Naive B cell (primary cell): Measurements from ENCODE around the gene SDC3. TPM values are rescaled to one million over a fixed set of nuclear protein-coding genes. Genes with fewer than 3 reads are reported as not detected.
"Not testable (repeated sequence)": the region's sequence is repeated elsewhere in the genome, so short reads cannot be mapped to it uniquely, and the experiment has no call there.

Source experiments
- ATAC-seq, 2 donors: fragments of 150-1000 bp; cut with Tn5 transposase; 2 replicates each; pipeline ENCODE4 v1.10.0; 2021; ENCODE audit warnings: low read depth in 2 of 2, mild to moderate bottlenecking in 2 of 2, moderate library complexity in 2 of 2
- DNase-seq: peaks from one replicate; pipeline ENCODE4 v3.0.0; 2022
- H3K27ac Mint-ChIP-seq, 6 donors: one replicate each; pipeline ENCODE4 v1.8.0; 2020 to 2022; ENCODE audit warnings: mild to moderate bottlenecking in 6 of 6, mixed read lengths in 6 of 6, moderate library complexity in 5 of 6, inconsistent platforms in 2 of 6
- H3K27me3 Mint-ChIP-seq, 3 donors: one replicate each; pipeline ENCODE4 v1.8.0; 2021 to 2022; ENCODE audit warnings: mixed read lengths in 3 of 3, mild to moderate bottlenecking in 1 of 3
- H3K36me3 Mint-ChIP-seq, 2 donors: one replicate each; pipeline ENCODE4 v1.8.0; 2020 to 2022; ENCODE audit warnings: mixed read lengths in 2 of 2, inconsistent platforms in 1 of 2, mild to moderate bottlenecking in 1 of 2
- H3K4me1 Mint-ChIP-seq, 3 donors: one replicate each; pipeline ENCODE4 v1.8.0; 2020 to 2022; ENCODE audit warnings: mixed read lengths in 3 of 3, inconsistent platforms in 1 of 3, mild to moderate bottlenecking in 1 of 3, moderate library complexity in 1 of 3
- H3K4me3 Mint-ChIP-seq, 8 donors: one replicate each; pipeline ENCODE4 v1.8.0; 2020 to 2022; ENCODE audit warnings: mild to moderate bottlenecking in 8 of 8, mixed read lengths in 8 of 8, moderate library complexity in 8 of 8, inconsistent platforms in 2 of 8
- H3K9me3 Mint-ChIP-seq, 7 donors: one replicate each; pipeline ENCODE4 v1.8.0; 2020 to 2022; ENCODE audit warnings: mixed read lengths in 7 of 7, mild to moderate bottlenecking in 5 of 7, inconsistent platforms in 2 of 7, moderate library complexity in 1 of 7
- polyA plus RNA-seq, 6 donors: library from polyadenylated mRNA; unstranded; fragments of 300-500 nt; fragmentation: Illumina TruSeq; gene quantifications; one replicate each; pipeline ENCODE4 v1.2.3, GENCODE V29; 2021; ENCODE audit warnings: low read depth in 6 of 6

SDC3 gene
- polyA plus RNA-seq, 6 donors from 2014 or later = 0.04 TPM; not detected in 5

DNA sequence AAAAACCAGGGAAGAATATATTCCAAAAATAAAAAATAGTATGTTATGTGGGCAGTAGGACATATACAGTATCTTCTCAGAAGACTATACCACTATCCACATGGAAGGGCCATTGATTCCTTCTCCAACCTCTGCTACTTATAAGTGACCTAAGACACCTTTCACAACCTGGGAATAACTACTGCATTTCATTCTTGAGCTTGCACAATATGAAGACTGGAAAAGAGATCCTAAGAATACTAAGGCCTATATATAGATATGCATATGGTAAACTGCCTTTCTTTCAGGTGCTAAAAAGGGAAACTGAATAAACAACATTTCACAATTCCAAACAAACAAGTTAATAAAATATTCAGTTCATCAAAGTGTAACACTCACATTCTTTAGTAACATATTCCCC lies 32.0 kb upstream of the SDC3 start:
- H3K36me3 Mint-ChIP-seq = peaks cover 21 to 32% of the 10 kb centered on the region in 2 donors
- ATAC-seq = no peak

DNA sequence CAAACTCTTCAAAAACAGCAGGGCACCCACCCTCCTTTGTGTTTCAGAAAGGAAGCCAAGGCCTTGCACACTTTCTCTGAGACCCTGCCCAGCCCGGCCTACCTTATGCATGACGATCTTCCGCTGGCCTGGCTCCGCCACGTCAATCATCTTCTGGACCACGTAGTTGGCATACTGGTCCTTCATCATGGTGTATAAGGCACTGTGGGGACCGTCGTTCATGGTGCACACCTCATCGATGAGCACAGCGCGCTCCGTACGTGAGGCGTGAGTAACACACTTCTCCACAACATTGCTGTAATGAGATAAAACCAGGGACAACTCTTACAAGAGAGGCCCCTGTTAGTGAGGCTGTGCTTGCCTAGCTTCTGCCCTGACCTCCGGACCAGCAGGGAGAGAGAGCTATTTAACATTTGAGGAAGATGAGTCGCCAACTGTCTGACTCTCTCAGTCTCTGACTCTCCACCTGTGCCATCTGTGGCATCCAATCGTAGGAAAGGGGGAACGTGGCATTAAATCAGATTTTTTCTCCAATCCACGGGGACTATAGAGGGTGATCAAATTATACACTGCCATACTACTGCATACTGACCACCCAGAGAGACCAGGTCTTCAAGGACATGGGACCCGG lies 28.1 kb upstream of the SDC3 start:
- no peak for ATAC-seq
- Mint-ChIP-seq H3K4me1 (peaks cover 6 to 14% (median 6%) of the 10 kb centered on the region in 3 donors), H3K9me3 (no peaks in the 10 kb centered on the region), H3K27ac (peak overlapping the region in 2 of 6 donors; percentile 62 to 69), H3K27me3 (no peaks in the 10 kb centered on the region), H3K4me3 (peak overlapping the region in 2 of 8 donors; percentile 11 to 32), H3K36me3 (peaks cover 20 to 31% of the 10 kb centered on the region in 2 donors)
- DNase-seq = no peak

More for the DNA sequence above, 32.0 kb upstream of the SDC3 start:
- H3K27ac Mint-ChIP-seq = no peak overlapping the region
- H3K4me1 Mint-ChIP-seq = peaks cover 0 to 3% (median 0%) of the 10 kb centered on the region in 3 donors
- no peaks in the 10 kb centered on the region for H3K9me3 Mint-ChIP-seq
- H3K27me3 Mint-ChIP-seq = no peaks in the 10 kb centered on the region
- H3K4me3 Mint-ChIP-seq = no peak overlapping the region
- no peak for DNase-seq

DNA sequence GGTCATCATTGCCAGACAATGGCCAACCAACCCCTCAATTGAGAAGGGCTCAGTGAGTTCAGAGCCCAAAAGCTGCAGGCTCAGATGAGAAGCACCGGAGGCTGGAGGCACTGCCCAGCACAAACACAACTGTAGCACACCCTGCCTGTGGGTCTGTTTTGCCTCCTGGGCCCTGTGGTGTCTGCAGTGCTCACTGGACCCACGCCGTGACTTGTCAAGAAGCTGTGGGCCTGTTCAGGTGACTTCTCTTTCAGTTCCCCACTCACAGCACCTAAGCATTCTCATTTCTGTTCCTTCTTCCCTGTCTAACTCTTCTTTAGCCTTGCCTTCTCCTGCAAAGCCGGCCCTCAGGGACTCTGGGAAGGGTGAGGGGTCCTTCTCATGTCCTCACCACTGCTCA lies 27.2 kb upstream of the SDC3 start:
- not testable (repeated sequence) for H3K9me3 Mint-ChIP-seq, DNase-seq, H3K4me3 Mint-ChIP-seq, H3K27me3 Mint-ChIP-seq, ATAC-seq
- peaks cover 20 to 37% of the 10 kb centered on the region in 2 donors for H3K36me3 Mint-ChIP-seq
- H3K27ac Mint-ChIP-seq = peak overlapping the region in 1 of 6 donors; percentile 69
- peaks cover 6 to 14% (median 6%) of the 10 kb centered on the region in 3 donors for H3K4me1 Mint-ChIP-seq

DNA sequence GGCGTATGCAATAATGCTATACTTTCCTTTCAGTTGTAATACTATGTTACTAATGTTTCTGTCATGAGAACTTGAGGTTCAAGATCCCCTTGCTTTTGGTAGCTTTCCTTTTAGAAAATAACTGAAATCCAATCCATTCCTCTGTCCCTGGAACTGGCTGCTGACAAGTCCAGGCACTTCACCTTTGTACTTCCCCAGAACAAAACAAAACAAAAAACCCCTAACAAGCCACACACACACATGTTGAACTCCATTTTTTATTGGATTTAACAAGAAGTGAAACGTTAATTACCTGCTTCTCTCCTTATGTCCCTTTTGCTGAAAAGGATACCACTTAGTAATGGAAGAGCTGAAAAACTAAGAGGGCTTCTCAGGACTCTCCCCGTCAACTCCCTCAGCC lies 26.1 kb upstream of the SDC3 start:
- H3K27me3 Mint-ChIP-seq = no peaks in the 10 kb centered on the region
- H3K27ac Mint-ChIP-seq = peak overlapping the region in 4 of 6 donors; percentile 15 to 77 (median 39)
- ATAC-seq = no peak
- H3K4me3 Mint-ChIP-seq = no peak overlapping the region
- no peak for DNase-seq
- no peaks in the 10 kb centered on the region for H3K9me3 Mint-ChIP-seq
- peaks cover 6 to 14% (median 6%) of the 10 kb centered on the region in 3 donors for H3K4me1 Mint-ChIP-seq
- peaks cover 20 to 36% of the 10 kb centered on the region in 2 donors for H3K36me3 Mint-ChIP-seq

DNA sequence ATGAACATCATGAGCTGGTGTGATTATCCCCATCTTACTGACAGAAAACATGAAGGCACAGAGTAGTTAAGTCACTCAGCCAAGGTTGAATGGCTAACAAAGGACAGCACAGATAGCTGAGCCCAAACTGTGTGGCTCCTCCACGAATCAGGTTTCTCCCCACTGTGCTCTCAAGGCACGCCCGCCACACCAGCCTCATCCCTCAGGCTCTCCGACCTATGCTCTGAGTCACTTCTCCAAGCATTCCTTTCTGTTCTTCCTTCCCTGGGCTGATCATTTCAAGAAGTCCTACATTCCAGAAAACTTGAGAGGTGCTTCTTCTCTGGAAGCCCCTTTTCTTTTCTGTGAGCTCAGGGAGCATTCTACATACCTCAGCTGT lies 25.3 kb upstream of the SDC3 start:
- no peaks in the 10 kb centered on the region for H3K27me3 Mint-ChIP-seq
- ATAC-seq (no peak), DNase-seq (no peak)
- H3K4me1 Mint-ChIP-seq = peaks cover 6 to 15% (median 6%) of the 10 kb centered on the region in 3 donors
- H3K4me3 Mint-ChIP-seq = peak overlapping the region in 1 of 8 donors; percentile 18
- no peaks in the 10 kb centered on the region for H3K9me3 Mint-ChIP-seq
- peaks cover 20 to 30% of the 10 kb centered on the region in 2 donors for H3K36me3 Mint-ChIP-seq
- peak overlapping the region in 3 of 6 donors; percentile 44 to 94 (median 84) for H3K27ac Mint-ChIP-seq

DNA sequence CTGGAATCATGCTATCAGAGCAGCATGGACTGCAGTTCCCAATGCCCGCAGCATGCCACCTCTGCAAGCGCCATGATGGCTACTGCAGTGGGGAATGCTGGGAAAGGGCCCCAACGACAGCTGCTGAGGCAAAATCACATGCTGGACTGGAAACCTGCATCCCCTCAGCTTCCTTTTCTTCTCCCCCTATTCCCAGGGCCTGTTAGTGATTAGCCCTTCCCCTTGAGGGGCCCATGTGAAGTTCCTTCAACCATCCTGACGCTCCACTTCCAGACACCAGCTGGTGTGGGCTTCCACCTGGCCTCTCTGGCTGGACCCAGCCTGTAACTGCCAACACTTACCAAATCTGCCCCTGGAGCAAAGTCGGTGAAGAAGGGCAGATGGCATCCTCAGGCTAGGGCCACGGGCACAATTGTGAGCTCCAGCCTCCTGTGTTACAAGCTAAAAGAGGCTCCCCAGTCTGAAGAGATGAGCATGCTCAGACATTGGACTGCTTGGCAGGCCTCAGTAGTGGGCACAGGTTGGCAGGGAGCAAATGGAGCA lies 22.1 kb upstream of the SDC3 start:
- peaks cover 10 to 23% of the 10 kb centered on the region in 2 donors for H3K36me3 Mint-ChIP-seq
- no peaks in the 10 kb centered on the region for H3K27me3 Mint-ChIP-seq
- H3K4me3 Mint-ChIP-seq = peak overlapping the region in 1 of 8 donors; percentile 75
- peak overlapping the region in 3 of 6 donors; percentile 39 to 75 (median 42) for H3K27ac Mint-ChIP-seq
- DNase-seq (no peak), ATAC-seq (no peak)
- peaks cover 6 to 15% (median 6%) of the 10 kb centered on the region in 3 donors for H3K4me1 Mint-ChIP-seq
- no peaks in the 10 kb centered on the region for H3K9me3 Mint-ChIP-seq

DNA sequence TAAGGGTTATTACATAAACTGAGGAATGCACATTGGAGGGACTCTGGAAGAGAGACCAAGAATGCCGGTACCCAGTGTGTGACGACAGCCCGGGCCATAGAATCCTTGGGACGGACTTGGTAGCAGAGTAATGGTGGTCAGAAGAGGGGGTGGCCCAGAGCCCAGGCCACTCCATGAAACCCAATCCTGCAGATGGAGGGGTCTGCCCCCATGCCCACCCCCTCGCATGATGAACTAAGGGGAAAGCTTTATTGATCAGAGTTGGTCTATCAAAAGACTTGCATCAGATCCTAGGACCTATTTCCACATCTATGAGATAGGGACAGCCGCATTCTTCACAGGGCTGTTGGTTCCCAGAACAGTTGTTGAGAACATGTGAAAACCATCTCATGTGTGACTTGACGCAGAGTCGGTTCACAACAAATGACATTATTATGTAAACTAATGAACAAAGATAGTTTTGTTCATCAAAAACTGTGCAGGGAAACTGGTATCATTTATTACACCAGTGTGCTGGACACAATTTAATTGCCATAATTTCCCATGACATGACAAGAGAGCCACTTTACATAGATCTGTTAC lies 21.5 kb upstream of the SDC3 start:
- no peaks in the 10 kb centered on the region for H3K27me3 Mint-ChIP-seq
- no peaks in the 10 kb centered on the region for H3K9me3 Mint-ChIP-seq
- H3K36me3 Mint-ChIP-seq = peaks cover 6 to 17% of the 10 kb centered on the region in 2 donors
- no peak for DNase-seq
- H3K27ac Mint-ChIP-seq = peak overlapping the region in 1 of 6 donors; percentile 76
- ATAC-seq = no peak
- H3K4me1 Mint-ChIP-seq = peaks cover 6 to 12% (median 6%) of the 10 kb centered on the region in 3 donors
- H3K4me3 Mint-ChIP-seq = no peak overlapping the region

DNA sequence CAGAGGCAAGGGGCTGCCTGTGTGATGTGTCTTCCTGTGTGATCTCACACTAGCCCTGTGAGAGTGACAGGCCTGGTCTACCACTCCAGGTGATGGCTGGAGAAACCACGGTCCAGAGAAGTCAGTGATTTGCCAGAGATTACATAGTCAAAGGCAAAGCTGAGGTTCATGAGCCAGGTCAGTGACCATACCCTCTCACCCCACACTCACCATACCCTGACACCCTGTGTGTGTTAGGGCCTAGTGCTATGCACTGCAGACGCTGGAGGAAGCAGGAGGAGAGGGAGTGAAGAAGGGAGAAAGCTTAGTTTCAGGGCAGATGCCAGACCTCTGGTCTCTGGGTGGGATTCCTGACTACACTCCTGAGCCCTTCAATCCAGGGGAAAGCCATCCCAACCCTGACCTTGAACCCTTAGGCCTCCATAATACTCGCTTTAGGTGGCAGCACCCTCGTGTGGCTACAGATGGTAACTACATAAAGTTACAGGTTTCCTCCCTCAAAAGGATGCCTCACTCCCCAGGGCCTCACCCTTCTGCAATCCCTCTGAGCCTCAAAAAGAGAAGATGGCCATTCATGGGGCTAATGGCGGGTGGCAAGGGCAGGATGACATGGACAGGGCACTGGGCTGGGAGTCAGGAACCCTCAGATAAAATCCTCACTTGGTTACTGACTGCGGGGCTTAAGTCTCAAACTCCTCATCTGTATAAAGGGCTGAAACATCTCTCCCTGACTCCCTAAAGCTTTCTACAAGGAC lies 20.8 kb upstream of the SDC3 start:
- Mint-ChIP-seq H3K36me3 (peaks cover 0 to 10% of the 10 kb centered on the region in 2 donors), H3K27ac (peak overlapping the region in 2 of 6 donors; percentile 75 to 76), H3K4me1 (peaks cover 6 to 10% (median 6%) of the 10 kb centered on the region in 3 donors), H3K27me3 (no peaks in the 10 kb centered on the region), H3K9me3 (no peaks in the 10 kb centered on the region), H3K4me3 (no peak overlapping the region)
- peak; percentile 32 for DNase-seq
- peak; percentile 45 to 66 for ATAC-seq

DNA sequence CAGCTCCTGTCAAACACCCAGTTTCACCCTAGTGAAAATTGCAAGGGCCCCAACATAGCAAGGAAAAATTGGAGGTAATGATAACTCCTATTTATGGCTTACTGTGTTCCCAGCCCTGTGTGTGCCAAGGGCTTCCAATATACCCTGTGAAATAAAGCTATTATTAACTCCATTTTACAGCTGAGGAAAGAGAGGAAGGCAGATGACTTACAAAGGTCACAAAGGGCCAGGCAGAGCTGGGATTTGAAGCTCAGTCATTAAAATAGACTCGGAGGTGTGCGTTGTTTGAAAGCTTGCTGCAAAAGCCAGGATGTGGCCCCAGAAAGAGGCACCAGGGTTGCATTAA lies 20.2 kb upstream of the SDC3 start:
- H3K27ac Mint-ChIP-seq = peak overlapping the region in 1 of 6 donors; percentile 45
- peak overlapping the region in 1 of 8 donors; percentile 37 for H3K4me3 Mint-ChIP-seq
- no peaks in the 10 kb centered on the region for H3K9me3 Mint-ChIP-seq
- ATAC-seq (no peak), DNase-seq (no peak)
- H3K27me3 Mint-ChIP-seq = no peaks in the 10 kb centered on the region
- H3K36me3 Mint-ChIP-seq = peaks cover 0 to 8% of the 10 kb centered on the region in 2 donors
- peaks cover 2 to 7% (median 6%) of the 10 kb centered on the region in 3 donors for H3K4me1 Mint-ChIP-seq

DNA sequence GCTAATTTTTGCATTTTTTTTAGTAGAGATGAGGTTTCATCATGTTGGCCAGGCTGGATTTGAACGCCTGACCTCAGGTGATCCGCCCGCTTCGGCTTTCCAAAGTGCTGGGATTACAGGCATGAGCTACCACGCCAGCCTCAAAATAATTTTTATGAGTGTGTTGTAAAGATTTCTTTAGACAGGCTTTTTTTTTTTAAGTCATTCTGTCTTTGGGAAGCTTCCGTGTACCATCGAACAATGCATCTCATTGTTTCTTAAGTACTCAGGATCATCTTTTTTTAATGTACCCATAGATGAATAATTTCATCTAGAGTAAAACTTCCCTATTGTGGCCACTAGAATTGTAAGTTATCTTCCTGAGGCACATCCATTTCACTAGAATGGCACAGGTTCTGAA lies 19.6 kb upstream of the SDC3 start:
- Mint-ChIP-seq H3K9me3 (no peaks in the 10 kb centered on the region), H3K27ac (no peak overlapping the region), H3K36me3 (peaks cover 0 to 8% of the 10 kb centered on the region in 2 donors), H3K4me3 (no peak overlapping the region), H3K4me1 (peaks cover 0 to 4% (median 4%) of the 10 kb centered on the region in 3 donors), H3K27me3 (no peaks in the 10 kb centered on the region)
- no peak for ATAC-seq
- DNase-seq = no peak

DNA sequence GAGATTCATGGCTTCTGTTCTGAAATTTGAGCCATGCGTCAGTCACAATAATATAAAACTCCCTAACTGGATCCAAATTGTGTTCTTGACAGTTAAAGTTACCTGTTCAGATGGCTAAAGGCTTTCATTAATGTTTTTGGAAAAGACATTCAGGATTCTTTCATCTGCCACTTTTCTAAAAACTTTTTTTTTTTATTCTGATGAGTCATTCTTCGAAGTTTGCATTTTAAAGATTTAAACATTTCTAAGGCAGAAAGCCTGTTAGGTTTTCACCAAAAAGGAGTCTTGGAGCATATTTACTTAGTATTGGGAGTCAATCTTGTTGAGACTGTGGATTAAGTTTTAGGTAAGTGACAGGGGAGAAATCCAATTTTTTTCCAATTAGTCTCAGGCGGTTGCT lies 18.9 kb upstream of the SDC3 start:
- Mint-ChIP-seq H3K4me1 (peaks cover 0 to 4% (median 0%) of the 10 kb centered on the region in 3 donors), H3K4me3 (no peak overlapping the region), H3K27ac (no peak overlapping the region), H3K36me3 (peaks cover 0 to 8% of the 10 kb centered on the region in 2 donors), H3K27me3 (peaks cover 0 to 5% (median 0%) of the 10 kb centered on the region in 3 donors), H3K9me3 (no peaks in the 10 kb centered on the region)
- no peak for DNase-seq
- ATAC-seq = no peak

DNA sequence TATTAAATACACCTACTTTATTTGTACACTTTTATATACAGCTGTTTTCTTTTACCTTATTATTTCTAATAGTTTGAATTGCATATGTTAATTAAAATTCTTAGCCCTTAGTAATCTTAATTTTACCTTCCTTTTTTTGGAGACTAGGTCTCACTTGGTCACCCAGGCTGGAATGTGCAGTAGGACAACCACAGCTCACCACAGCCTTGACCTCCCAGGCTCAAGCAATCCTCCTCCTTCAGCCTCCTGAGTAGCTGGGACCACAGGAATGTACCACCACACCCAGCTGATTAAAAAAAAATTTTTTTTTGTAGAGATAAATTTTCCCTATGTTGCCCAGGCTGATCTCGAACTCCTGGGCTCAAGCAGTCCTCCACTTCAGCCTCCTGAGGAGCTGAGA lies 15.0 kb upstream of the SDC3 start:
- peaks cover 0 to 13% (median 6%) of the 10 kb centered on the region in 3 donors for H3K27me3 Mint-ChIP-seq
- no peak overlapping the region for H3K27ac Mint-ChIP-seq
- no peaks in the 10 kb centered on the region for H3K36me3 Mint-ChIP-seq
- no peak for ATAC-seq
- H3K4me3 Mint-ChIP-seq = no peak overlapping the region
- DNase-seq = no peak
- no peaks in the 10 kb centered on the region for H3K9me3 Mint-ChIP-seq
- H3K4me1 Mint-ChIP-seq = peaks cover 0 to 5% (median 0%) of the 10 kb centered on the region in 3 donors

DNA sequence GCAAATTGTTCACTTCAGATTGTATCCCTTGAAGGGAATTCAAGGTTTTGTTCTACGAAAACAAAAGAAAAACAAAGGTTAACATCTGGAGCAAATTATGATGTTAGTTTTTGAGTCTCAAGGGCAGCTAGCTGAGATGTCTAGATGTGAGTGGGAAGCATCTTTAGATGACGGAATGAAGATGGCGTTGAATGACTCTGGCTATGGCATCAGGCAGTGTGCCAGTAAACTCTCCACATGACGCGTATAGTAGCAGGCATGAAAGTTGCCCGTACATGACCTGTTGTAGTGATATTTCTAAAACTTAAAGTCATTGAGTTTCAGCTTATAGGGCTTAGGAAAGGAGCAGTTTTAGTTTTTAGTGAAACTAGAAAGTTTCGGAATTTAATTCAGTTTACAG lies 12.3 kb upstream of the SDC3 start:
- peaks cover 0 to 13% (median 6%) of the 10 kb centered on the region in 3 donors for H3K27me3 Mint-ChIP-seq
- no peak overlapping the region for H3K4me3 Mint-ChIP-seq
- no peaks in the 10 kb centered on the region for H3K36me3 Mint-ChIP-seq

More for the DNA sequence above, 12.3 kb upstream of the SDC3 start:
- H3K4me1 Mint-ChIP-seq = peaks cover 0 to 5% (median 0%) of the 10 kb centered on the region in 3 donors
- no peaks in the 10 kb centered on the region for H3K9me3 Mint-ChIP-seq
- DNase-seq (no peak), ATAC-seq (no peak)
- H3K27ac Mint-ChIP-seq = no peak overlapping the region
